Endodermal cell (in vitro differentiated cells): ENCODE measurements around the gene RPL7A. TPM values are rescaled to one million over a fixed set of nuclear protein-coding genes. Genes with fewer than 3 reads are reported as not detected.
A peak's percentile ranks its signal among the peaks of the same experiment; 100 is the strongest.

Source experiments
- DNase-seq: peaks from one replicate; pipeline ENCODE4 v3.0.0-alpha.2; 2017
- H3K27ac ChIP-seq: 2 replicates; pipeline ENCODE4 v1.5.1; 2013; ENCODE audit warnings: mild to moderate bottlenecking, low read depth, low read length, moderate library complexity
- H3K27me3 ChIP-seq: 2 replicates; pipeline ENCODE4 v1.6.1; 2013; ENCODE audit warnings: mild to moderate bottlenecking, low read length, moderate library complexity; ENCODE audit not compliant: insufficient read depth, control insufficient read depth, poor library complexity, severe bottlenecking
- H3K36me3 ChIP-seq: 2 replicates; pipeline ENCODE4 v1.7.0; 2013; ENCODE audit warnings: mild to moderate bottlenecking, low read length, moderate library complexity; ENCODE audit not compliant: control insufficient read depth, insufficient read depth
- H3K4me1 ChIP-seq: one replicate; pipeline ENCODE4 v1.7.0; 2013; ENCODE audit warnings: low read length; ENCODE audit not compliant: control insufficient read depth, insufficient read depth
- H3K4me3 ChIP-seq: 2 replicates; pipeline ENCODE4 v1.5.1; 2013; ENCODE audit warnings: mild to moderate bottlenecking, low read length, moderate library complexity
- H3K9ac ChIP-seq: 2 replicates; pipeline ENCODE4 v1.6.1; 2013; ENCODE audit warnings: mild to moderate bottlenecking, low read length, moderate library complexity; ENCODE audit not compliant: poor library complexity, severe bottlenecking; ENCODE audit errors: extremely low read depth
- H3K9me3 ChIP-seq: 2 replicates; pipeline ENCODE4 v1.6.1; 2013; ENCODE audit warnings: mild to moderate bottlenecking, low read length, moderate library complexity; ENCODE audit not compliant: control insufficient read depth
- H3K27ac Mint-ChIP-seq: 2 replicates; pipeline ENCODE4 v1.8.0; 2020; ENCODE audit warnings: mixed read lengths
- H3K27me3 Mint-ChIP-seq: 2 replicates; pipeline ENCODE4 v1.8.0; 2021; ENCODE audit warnings: mild to moderate bottlenecking, mixed read lengths; ENCODE audit not compliant: insufficient read depth
- H3K36me3 Mint-ChIP-seq: 2 replicates; pipeline ENCODE4 v1.8.0; 2020; ENCODE audit warnings: low read depth, mixed read lengths
- H3K4me1 Mint-ChIP-seq: 2 replicates; pipeline ENCODE4 v1.8.0; 2020; ENCODE audit warnings: mixed read lengths
- H3K4me3 Mint-ChIP-seq: 2 replicates; pipeline ENCODE4 v1.8.0; 2020; ENCODE audit warnings: mild to moderate bottlenecking, moderate library complexity, mixed read lengths
- H3K9me3 Mint-ChIP-seq: 2 replicates; pipeline ENCODE4 v1.8.0; 2020; ENCODE audit warnings: mild to moderate bottlenecking, mixed read lengths
- WGBS, 2 experiments: methylation state at CpG; one replicate each; pipeline versions ENCODE4 v1.1.5 to v1.1.7; 2013; ENCODE audit warnings: missing lambda C conversion rate in 2 of 2, mixed read lengths in 1 of 2; ENCODE audit not compliant: insufficient coverage in 1 of 2, insufficient read length in 1 of 2; 5-methylcytosine and 5-hydroxymethylcytosine counted together
- total RNA-seq, 2 donors: library from RNA; stranded (reverse); fragmentation: NEBNext Ultra II Directional in 1 of 2; extraction: Animal tissue kit (Norgen Biotek cat#: 25700) in 1 of 2; gene quantifications; 2 replicates in 1 of 2; 3 replicates in 1 of 2; pipeline ENCODE4 v1.2.1, GENCODE V29; 2021
- TF ChIP-seq, protein P1 (sequence below): fragments of 200-600 bp; sonication (generic); conservative IDR thresholded peaks from 2 replicates; pipeline ENCODE4 v1.5.0; 2021; ENCODE audit warnings: antibody characterized with exemption, mild to moderate bottlenecking

Gene RPL7A
- total RNA-seq, 2 donors from 2014 or later, result 2,418 to 2,634 TPM

- H3K27me3 Mint-ChIP-seq, result no peaks in the 10 kb centered on the region
- Histone ChIP-seq H3K9me3 (no peaks in the 10 kb centered on the region), H3K36me3 (peaks cover 88% of the 10 kb centered on the region), H3K9ac (no peak overlapping the region), H3K4me1 (peaks cover 14% of the 10 kb centered on the region), H3K4me3 (no peak overlapping the region), H3K27me3 (no peaks in the 10 kb centered on the region), H3K27ac (no peak overlapping the region)
- TF ChIP-seq, protein P1, sequence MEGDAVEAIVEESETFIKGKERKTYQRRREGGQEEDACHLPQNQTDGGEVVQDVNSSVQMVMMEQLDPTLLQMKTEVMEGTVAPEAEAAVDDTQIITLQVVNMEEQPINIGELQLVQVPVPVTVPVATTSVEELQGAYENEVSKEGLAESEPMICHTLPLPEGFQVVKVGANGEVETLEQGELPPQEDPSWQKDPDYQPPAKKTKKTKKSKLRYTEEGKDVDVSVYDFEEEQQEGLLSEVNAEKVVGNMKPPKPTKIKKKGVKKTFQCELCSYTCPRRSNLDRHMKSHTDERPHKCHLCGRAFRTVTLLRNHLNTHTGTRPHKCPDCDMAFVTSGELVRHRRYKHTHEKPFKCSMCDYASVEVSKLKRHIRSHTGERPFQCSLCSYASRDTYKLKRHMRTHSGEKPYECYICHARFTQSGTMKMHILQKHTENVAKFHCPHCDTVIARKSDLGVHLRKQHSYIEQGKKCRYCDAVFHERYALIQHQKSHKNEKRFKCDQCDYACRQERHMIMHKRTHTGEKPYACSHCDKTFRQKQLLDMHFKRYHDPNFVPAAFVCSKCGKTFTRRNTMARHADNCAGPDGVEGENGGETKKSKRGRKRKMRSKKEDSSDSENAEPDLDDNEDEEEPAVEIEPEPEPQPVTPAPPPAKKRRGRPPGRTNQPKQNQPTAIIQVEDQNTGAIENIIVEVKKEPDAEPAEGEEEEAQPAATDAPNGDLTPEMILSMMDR, result no peak
- no peak overlapping the region for H3K4me3 Mint-ChIP-seq
- WGBS, 2 experiments, result 97 to 100% methylated on average over 7 to 10 of the region's 10 CpGs
- H3K27ac Mint-ChIP-seq, result no peak overlapping the region
- DNase-seq, result no peak
- peaks cover 68% of the 10 kb centered on the region for H3K36me3 Mint-ChIP-seq
- peaks cover 35% of the 10 kb centered on the region for H3K4me1 Mint-ChIP-seq
- H3K9me3 Mint-ChIP-seq, result no peaks in the 10 kb centered on the region
Observed at GRCh38 chr9:133367778-133368177, 19.8 kb downstream of the RPL7A start.

DNA sequence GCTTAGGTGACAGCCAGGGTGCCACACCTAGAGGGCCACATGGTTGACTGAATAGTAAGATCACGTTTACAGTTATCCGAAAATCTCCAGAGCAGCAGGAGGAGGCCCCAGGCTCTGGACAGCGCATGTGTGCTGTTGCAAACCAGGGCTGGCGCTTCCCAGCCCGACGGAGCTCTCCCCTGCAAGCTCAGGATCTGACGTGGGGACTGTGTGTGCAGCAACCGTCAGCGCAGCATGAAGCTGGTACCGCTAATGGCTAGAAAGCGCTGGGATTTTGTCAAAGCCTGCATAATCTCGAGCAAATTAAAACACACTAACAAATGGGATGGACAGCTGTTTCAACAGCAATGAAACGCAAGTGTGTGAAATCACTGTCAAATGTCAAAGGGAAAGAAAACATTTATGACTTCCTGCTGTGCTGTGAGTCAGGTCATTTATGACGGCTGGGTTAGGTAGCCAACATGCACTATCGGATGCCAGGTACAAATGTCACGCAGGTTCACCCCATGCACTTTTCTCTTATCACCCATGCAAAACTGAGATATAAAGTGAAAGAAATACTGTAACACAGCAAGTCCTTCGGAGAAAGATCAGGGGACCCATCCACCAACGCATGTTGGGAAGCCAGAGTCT is 20.3 kb downstream of the RPL7A start:
- Mint-ChIP-seq H3K4me1 (peaks cover 37% of the 10 kb centered on the region), H3K9me3 (no peaks in the 10 kb centered on the region), H3K27me3 (no peaks in the 10 kb centered on the region), H3K27ac (no peak overlapping the region), H3K36me3 (peaks cover 63% of the 10 kb centered on the region), H3K4me3 (no peak overlapping the region)
- H3K27me3 ChIP-seq, result no peaks in the 10 kb centered on the region
- TF ChIP-seq, protein P1, result no peak
- H3K4me3 ChIP-seq, result no peak overlapping the region
- peaks cover 87% of the 10 kb centered on the region for H3K36me3 ChIP-seq
- no peaks in the 10 kb centered on the region for H3K9me3 ChIP-seq
- H3K4me1 ChIP-seq, result peaks cover 18% of the 10 kb centered on the region
- no peak overlapping the region for H3K9ac ChIP-seq
- no peak overlapping the region for H3K27ac ChIP-seq
- 96% methylated on average over 17 to 18 of the region's 18 CpGs for WGBS, 2 experiments
- DNase-seq, result no peak

- 81 to 86% methylated on average over 5 to 6 of the region's 6 CpGs for WGBS, 2 experiments
- Histone ChIP-seq H3K27me3 (no peaks in the 10 kb centered on the region), H3K9ac (no peak overlapping the region), H3K9me3 (no peaks in the 10 kb centered on the region), H3K4me1 (peaks cover 18% of the 10 kb centered on the region), H3K4me3 (no peak overlapping the region), H3K27ac (no peak overlapping the region), H3K36me3 (peaks cover 82% of the 10 kb centered on the region)
- Mint-ChIP-seq H3K9me3 (no peaks in the 10 kb centered on the region), H3K27ac (peak overlapping the region; percentile 69), H3K36me3 (peaks cover 57% of the 10 kb centered on the region), H3K4me3 (no peak overlapping the region), H3K27me3 (no peaks in the 10 kb centered on the region), H3K4me1 (peaks cover 37% of the 10 kb centered on the region)
- DNase-seq, result no peak
- TF ChIP-seq, protein P1, result no peak
Observed at GRCh38 chr9:133369422-133369821, 21.4 kb downstream of the RPL7A start.
